H1 (cell line): ENCODE results near the gene DTNB. TPM values are rescaled to one million over a fixed set of nuclear protein-coding genes. Genes with fewer than 3 reads are reported as not detected.
"Not testable (repeated sequence)": the region's sequence is repeated elsewhere in the genome, so short reads cannot be mapped to it uniquely, and the experiment has no call there.

ENCODE experiments used
- CTCF ChIA-PET: fragments of 300-600 bp; sonication (Branson Sonifier 250); formaldehyde crosslinking; loops from one replicate; lab custom pipeline; 2021; ENCODE audit not compliant: partially characterized antibody; lab: Charles Lee
- POLR2A ChIA-PET: fragments of 300-600 bp; sonication (Branson Sonifier 250); formaldehyde crosslinking; loops from one replicate; lab custom pipeline; 2021; ENCODE audit warnings: inconsistent platforms; ENCODE audit not compliant: partially characterized antibody; lab: Charles Lee
- DNase-seq, 2 experiments: peaks; one replicate each; pipeline versions ENCODE4 v3.0.0 to v3.0.0-alpha.2; 2010 to 2022; ENCODE audit warnings: low spot score in 2 of 2, low read depth in 1 of 2, mixed read lengths in 1 of 2
- FAIRE-seq: peaks from 2 replicates; lab custom pipeline; 2011; peaks lifted over from hg19 to GRCh38; lab: Jason Lieb, UNC
- H2AFZ ChIP-seq: 2 replicates; pipeline ENCODE4 v1.8.1; 2012; ENCODE audit warnings: low read length, inconsistent platforms
- H2AK5ac ChIP-seq: 2 replicates; pipeline ENCODE4 v1.6.1; 2013; ENCODE audit warnings: low read depth, low read length
- H2BK120ac ChIP-seq: replicated peaks from 2 replicates; pipeline ENCODE3; 2013; ENCODE audit warnings: low read depth, low read length, inconsistent platforms
- H2BK12ac ChIP-seq: 2 replicates; pipeline ENCODE4 v1.6.1; 2013; ENCODE audit warnings: low read depth, low read length
- H2BK15ac ChIP-seq: 2 replicates; pipeline ENCODE4 v1.6.1; 2013; ENCODE audit warnings: low read length
- H2BK20ac ChIP-seq: 2 replicates; pipeline ENCODE4 v1.6.1; 2013; ENCODE audit warnings: low read length
- H2BK5ac ChIP-seq: 2 replicates; pipeline ENCODE4 v1.6.1; 2013; ENCODE audit warnings: low read depth, low read length
- H3K14ac ChIP-seq: 2 replicates; pipeline ENCODE4 v1.6.1; 2013; ENCODE audit warnings: inconsistent platforms; ENCODE audit not compliant: insufficient read length
- H3K18ac ChIP-seq: 2 replicates; pipeline ENCODE4 v1.6.1; 2013; ENCODE audit warnings: low read length; ENCODE audit errors: extremely low read depth
- H3K23ac ChIP-seq: 2 replicates; pipeline ENCODE4 v1.6.1; 2013; ENCODE audit warnings: inconsistent platforms; ENCODE audit not compliant: insufficient read length
- H3K23me2 ChIP-seq: 2 replicates; pipeline ENCODE4 v1.6.1; 2013; ENCODE audit warnings: low read depth, low read length
- H3K27ac ChIP-seq: 2 replicates; pipeline ENCODE4 v1.6.1; 2011; ENCODE audit warnings: low read depth, low read length, inconsistent platforms
- H3K27me3 ChIP-seq, 4 experiments: replicated peaks in 1 of 4; 1 replicate in 1 of 4; 2 replicates in 3 of 4; pipeline versions ENCODE4 v1.6.1 to v1.8.1; 2011 to 2013; ENCODE audit warnings: low read length in 3 of 4, mild to moderate bottlenecking in 3 of 4, inconsistent platforms in 2 of 4, mixed read lengths in 2 of 4, moderate library complexity in 1 of 4; ENCODE audit not compliant: control insufficient read depth in 3 of 4, insufficient read depth in 3 of 4; ENCODE audit errors: extremely low read depth in 1 of 4
- H3K36me3 ChIP-seq, 4 experiments: 2 replicates each; pipeline versions ENCODE4 v1.6.1 to v1.8.1; 2011 to 2013; ENCODE audit warnings: mild to moderate bottlenecking in 4 of 4, low read length in 3 of 4, moderate library complexity in 2 of 4, control low read depth in 1 of 4, inconsistent platforms in 1 of 4; ENCODE audit not compliant: insufficient read depth in 4 of 4, control insufficient read depth in 2 of 4
- H3K4ac ChIP-seq: replicated peaks from 2 replicates; pipeline ENCODE3; 2013; ENCODE audit warnings: low read length, low read depth, mixed read lengths, inconsistent platforms; ENCODE audit not compliant: insufficient read length
- H3K4me1 ChIP-seq, 4 experiments: replicated peaks in 1 of 4; 1 replicate in 1 of 4; 2 replicates in 3 of 4; pipeline versions ENCODE4 v1.6.1 to v1.8.1; 2011 to 2013; ENCODE audit warnings: low read length in 3 of 4, inconsistent platforms in 2 of 4, mixed read lengths in 1 of 4; ENCODE audit not compliant: insufficient read depth in 4 of 4, control insufficient read depth in 3 of 4
- H3K4me2 ChIP-seq, 2 experiments: 2 replicates each; pipeline versions ENCODE4 v1.6.1 to v1.8.1; 2011 to 2013; ENCODE audit warnings: low read depth in 2 of 2, low read length in 2 of 2, control low read depth in 1 of 2, inconsistent platforms in 1 of 2, mild to moderate bottlenecking in 1 of 2; ENCODE audit not compliant: insufficient read depth in 1 of 2
- H3K4me3 ChIP-seq, 4 experiments: fragments of 200-600, 300-600 bp in 1 of 4; sonication (generic), shearing (Covaris generic), sonication (Bioruptor Twin) in 1 of 4; 2 replicates each; pipeline versions ENCODE4 v1.5.1 to v1.8.1; 2011 to 2016; ENCODE audit warnings: low read length in 4 of 4, low read depth in 3 of 4, control low read depth in 2 of 4, inconsistent platforms in 2 of 4, mild to moderate bottlenecking in 2 of 4, mixed read lengths in 1 of 4, moderate library complexity in 1 of 4; ENCODE audit not compliant: insufficient read depth in 2 of 4; ENCODE audit errors: extremely low read depth in 1 of 4
- H3K56ac ChIP-seq: replicated peaks from 2 replicates; pipeline ENCODE3; 2013; ENCODE audit warnings: low read depth, mild to moderate bottlenecking, mixed read lengths, low read length, inconsistent platforms; ENCODE audit not compliant: insufficient read length
- H3K79me1 ChIP-seq: 2 replicates; pipeline ENCODE4 v1.6.1; 2013; ENCODE audit warnings: low read depth, low read length, control low read depth
- H3K79me2 ChIP-seq, 2 experiments: 2 replicates each; pipeline versions ENCODE4 v1.6.1 to v1.8.1; 2012 to 2013; ENCODE audit warnings: low read length in 2 of 2, mild to moderate bottlenecking in 2 of 2, inconsistent platforms in 1 of 2; ENCODE audit not compliant: insufficient read depth in 2 of 2, control insufficient read depth in 1 of 2
- H3K9ac ChIP-seq, 4 experiments: replicated peaks in 1 of 4; 1 replicate in 1 of 4; 2 replicates in 3 of 4; pipeline versions ENCODE4 v1.6.1 to v1.8.1; 2011 to 2013; ENCODE audit warnings: low read depth in 3 of 4, low read length in 3 of 4, control low read depth in 2 of 4, mild to moderate bottlenecking in 2 of 4, moderate library complexity in 2 of 4, inconsistent platforms in 1 of 4; ENCODE audit errors: extremely low read depth in 1 of 4
- H3K9me3 ChIP-seq, 2 experiments: 2 replicates each; pipeline versions ENCODE4 v1.6.1 to v1.8.1; 2012 to 2013; ENCODE audit warnings: mild to moderate bottlenecking in 2 of 2, moderate library complexity in 2 of 2, control low read depth in 1 of 2, inconsistent platforms in 1 of 2, low read depth in 1 of 2, low read length in 1 of 2, mixed read lengths in 1 of 2; ENCODE audit not compliant: insufficient read depth in 2 of 2
- H4K20me1 ChIP-seq, 2 experiments: replicated peaks in 1 of 2; 2 replicates each; pipeline versions ENCODE3 to v1.8.1; 2011 to 2013; ENCODE audit warnings: inconsistent platforms in 2 of 2, low read length in 2 of 2, mild to moderate bottlenecking in 1 of 2; ENCODE audit not compliant: insufficient read depth in 2 of 2, control insufficient read depth in 1 of 2
- H4K5ac ChIP-seq: 2 replicates; pipeline ENCODE4 v1.6.1; 2013; ENCODE audit warnings: low read length, low read depth, mixed read lengths, inconsistent platforms; ENCODE audit not compliant: insufficient read length
- H4K8ac ChIP-seq: 2 replicates; pipeline ENCODE4 v1.8.0; 2013; ENCODE audit warnings: mild to moderate bottlenecking, moderate library complexity, low read length, inconsistent platforms; ENCODE audit not compliant: insufficient read depth; ENCODE audit errors: extremely low read depth
- H4K91ac ChIP-seq: replicated peaks from 2 replicates; pipeline ENCODE3; 2013; ENCODE audit warnings: low read length, mixed read lengths, inconsistent platforms; ENCODE audit not compliant: insufficient read length
- WGBS, 2 experiments: shearing (Covaris generic) in 1 of 2; methylation state at CpG; one replicate each; pipeline versions ENCODE4 v1.1.6 to v1.1.7; 2013 to 2015; ENCODE audit warnings: low lambda C conversion rate in 2 of 2, mixed read lengths in 2 of 2, inconsistent platforms in 1 of 2, low coverage in 1 of 2, missing lambda C conversion rate in 1 of 2; ENCODE audit not compliant: insufficient replicate concordance in 2 of 2, insufficient coverage in 1 of 2, insufficient read length in 1 of 2; ENCODE audit errors: extremely low coverage in 1 of 2, missing lambda C conversion rate in 1 of 2; 5-methylcytosine and 5-hydroxymethylcytosine counted together
- polyA plus RNA-seq, 7 experiments: library from polyadenylated mRNA; depleted of rRNA in 3 of 7; stranded (reverse) in 5 of 7; unstranded in 2 of 7; fragments of >200 nt in 5 of 7; fragments of 200-250 nt in 2 of 7; gene quantifications; 1 replicate in 5 of 7; 2 replicates in 1 of 7; 4 replicates in 1 of 7; pipeline versions ENCODE4 v1.2.1 to v1.2.3, GENCODE V29; 2011 to 2013; ENCODE audit warnings: missing spikeins in 2 of 7, mixed read lengths in 2 of 7
- total RNA-seq: library from RNA; stranded (reverse); fragmentation: NEBNext Ultra II Directional; extraction: Animal tissue kit (Norgen Biotek cat#: 25700); gene quantifications from 2 replicates; pipeline ENCODE4 v1.2.1, GENCODE V29; 2021

Gene DTNB
- total and polyA plus RNA-seq, 2 of the 8 experiments (the other 6 are each of a cell fraction or from before 2014, with no cell fraction given): 39.6 to 49.5 TPM

GRCh38 chr2:25534937-25535336, 138.4 kb downstream of the DTNB start:
- H3K56ac ChIP-seq, H2BK5ac ChIP-seq, H2BK12ac ChIP-seq, H3K9ac ChIP-seq, H3K4ac ChIP-seq, H4K5ac ChIP-seq, H2AFZ ChIP-seq, DNase-seq, H2BK120ac ChIP-seq, H4K8ac ChIP-seq, H3K4me1 ChIP-seq, CTCF ChIA-PET, H2BK20ac ChIP-seq, H3K14ac ChIP-seq, H3K23me2 ChIP-seq, H2AK5ac ChIP-seq, H4K91ac ChIP-seq, POLR2A ChIA-PET, H3K18ac ChIP-seq, H3K27ac ChIP-seq, H2BK15ac ChIP-seq, H3K79me2 ChIP-seq, H3K79me1 ChIP-seq, H3K27me3 ChIP-seq, H4K20me1 ChIP-seq, H3K4me2 ChIP-seq, FAIRE-seq, H3K23ac ChIP-seq, H3K4me3 ChIP-seq: not testable (repeated sequence)
- H3K9me3 ChIP-seq: peaks cover 0 to 27% of the 10 kb centered on the region in 2 experiments; a peak in 2 of 4 replicates
- WGBS, 2 experiments: 100% methylated on average over 11 of the region's 22 CpGs; no CpG with 5 or more reads in 1 of the 2 experiments
- peaks cover 0 to 29% (median 5%) of the 10 kb centered on the region in 4 experiments; a peak in 3 of 8 replicates for H3K36me3 ChIP-seq
